ENCODE data around the gene CFL1. TPM values are rescaled to one million over a fixed set of nuclear protein-coding genes. Genes with fewer than 3 reads are reported as not detected.

Gene CFL1
- total RNA-seq, 4 donors from 2014 or later, result 485 to 798 (median 586) TPM

DNA sequence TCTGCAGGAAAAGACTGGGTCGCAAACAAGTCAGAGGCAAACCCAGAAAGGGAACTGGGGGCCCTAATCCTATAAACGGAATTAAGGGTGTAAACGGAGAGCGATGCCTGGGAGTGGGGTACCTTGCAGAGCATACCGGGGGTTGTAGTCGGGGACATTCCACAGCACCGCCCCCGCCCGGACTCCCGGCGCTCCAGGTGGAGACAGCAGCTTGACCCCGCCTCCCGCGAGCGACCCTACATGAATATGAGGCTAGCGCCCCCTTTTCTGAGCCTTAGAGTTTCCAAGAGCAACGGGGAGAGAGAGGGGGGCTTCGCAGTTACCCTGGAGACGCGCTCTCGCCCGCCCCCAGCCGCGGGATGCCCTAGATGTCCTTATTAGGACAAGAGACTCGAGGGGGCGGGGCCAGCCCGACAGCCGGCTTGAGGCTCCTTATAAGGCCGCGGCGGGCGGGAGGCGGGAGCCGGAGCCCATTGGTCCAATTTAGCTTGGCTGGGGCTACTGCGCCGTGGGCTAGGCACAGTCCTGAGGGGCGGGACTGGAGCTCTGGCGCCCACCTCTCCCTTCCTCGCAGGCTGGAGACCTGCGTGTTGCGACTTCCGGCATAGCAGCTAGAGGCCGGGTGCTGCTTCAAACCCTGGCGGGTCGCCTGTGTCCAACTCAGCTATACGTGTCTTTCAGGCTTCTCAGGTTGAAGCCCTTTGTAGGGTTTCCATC lies 1.3 kb upstream of the CFL1 start:
- DNase-seq (ENCODE audit: low spot score), result peak; percentile 96
- TF ChIP-seq, protein P1, sequence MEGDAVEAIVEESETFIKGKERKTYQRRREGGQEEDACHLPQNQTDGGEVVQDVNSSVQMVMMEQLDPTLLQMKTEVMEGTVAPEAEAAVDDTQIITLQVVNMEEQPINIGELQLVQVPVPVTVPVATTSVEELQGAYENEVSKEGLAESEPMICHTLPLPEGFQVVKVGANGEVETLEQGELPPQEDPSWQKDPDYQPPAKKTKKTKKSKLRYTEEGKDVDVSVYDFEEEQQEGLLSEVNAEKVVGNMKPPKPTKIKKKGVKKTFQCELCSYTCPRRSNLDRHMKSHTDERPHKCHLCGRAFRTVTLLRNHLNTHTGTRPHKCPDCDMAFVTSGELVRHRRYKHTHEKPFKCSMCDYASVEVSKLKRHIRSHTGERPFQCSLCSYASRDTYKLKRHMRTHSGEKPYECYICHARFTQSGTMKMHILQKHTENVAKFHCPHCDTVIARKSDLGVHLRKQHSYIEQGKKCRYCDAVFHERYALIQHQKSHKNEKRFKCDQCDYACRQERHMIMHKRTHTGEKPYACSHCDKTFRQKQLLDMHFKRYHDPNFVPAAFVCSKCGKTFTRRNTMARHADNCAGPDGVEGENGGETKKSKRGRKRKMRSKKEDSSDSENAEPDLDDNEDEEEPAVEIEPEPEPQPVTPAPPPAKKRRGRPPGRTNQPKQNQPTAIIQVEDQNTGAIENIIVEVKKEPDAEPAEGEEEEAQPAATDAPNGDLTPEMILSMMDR (IDR thresholded peaks at IDR 0.05), result no peak

DNA sequence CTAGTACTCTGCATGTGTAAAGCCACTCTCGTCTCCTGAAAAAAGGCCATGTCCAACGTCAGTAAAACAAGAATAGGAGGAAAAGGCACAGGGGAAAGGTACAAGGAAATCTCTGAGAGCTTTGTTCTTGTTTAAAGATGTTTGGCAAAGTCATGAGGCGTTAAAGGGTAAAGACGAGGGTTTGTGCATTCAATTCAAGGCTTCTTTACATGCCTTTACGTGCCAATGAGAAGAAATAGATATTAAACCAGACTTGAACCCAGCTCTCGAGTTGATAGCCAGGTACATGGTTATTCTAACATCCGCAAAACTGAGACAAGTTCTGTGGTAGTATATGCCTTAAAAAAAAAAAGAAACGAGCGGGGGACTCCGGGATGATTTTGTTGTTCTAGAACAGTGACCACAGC lies 704 bp upstream of the CFL1 start:
- ATAC-seq (ENCODE audit: low FRiP score) (no peak), DNase-seq (ENCODE audit: low spot score) (no peak)
- TF ChIP-seq, protein P1 (IDR thresholded peaks at IDR 0.05), result no peak

More for the DNA sequence above, 1.3 kb upstream of the CFL1 start:
- peak; percentile 63 for ATAC-seq (ENCODE audit: low FRiP score)

DNA sequence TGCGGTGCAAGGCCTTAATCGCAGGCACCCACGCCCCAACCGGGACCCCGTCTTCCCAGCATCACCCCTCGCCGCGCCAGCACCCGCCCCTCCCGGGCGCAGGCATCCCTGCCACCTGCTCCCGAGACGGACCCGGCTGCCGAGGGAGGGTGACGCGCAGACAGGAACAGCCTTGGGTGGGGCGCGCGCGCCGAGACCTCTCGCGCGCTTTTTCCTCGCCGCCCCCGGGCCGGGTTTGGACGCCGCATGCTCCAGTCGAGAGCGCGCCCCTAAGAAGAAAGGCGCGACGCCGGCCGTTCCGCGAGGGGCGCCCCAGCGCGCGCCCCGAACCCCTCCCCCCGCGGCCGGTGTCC lies 504 bp downstream of the CFL1 start:
- TF ChIP-seq, protein P1 (IDR thresholded peaks at IDR 0.05), result no peak
- DNase-seq (ENCODE audit: low spot score), result peak; percentile 24
- no peak for ATAC-seq (ENCODE audit: low FRiP score)

GRCh38 chr11:65856689-65857499 lies 1.1 kb downstream of the CFL1 start:
- ATAC-seq (ENCODE audit: low FRiP score) (peak; percentile 30), DNase-seq (ENCODE audit: low spot score) (peak; percentile 65)
- TF ChIP-seq, protein P1 (IDR thresholded peaks at IDR 0.05), result no peak

DNA sequence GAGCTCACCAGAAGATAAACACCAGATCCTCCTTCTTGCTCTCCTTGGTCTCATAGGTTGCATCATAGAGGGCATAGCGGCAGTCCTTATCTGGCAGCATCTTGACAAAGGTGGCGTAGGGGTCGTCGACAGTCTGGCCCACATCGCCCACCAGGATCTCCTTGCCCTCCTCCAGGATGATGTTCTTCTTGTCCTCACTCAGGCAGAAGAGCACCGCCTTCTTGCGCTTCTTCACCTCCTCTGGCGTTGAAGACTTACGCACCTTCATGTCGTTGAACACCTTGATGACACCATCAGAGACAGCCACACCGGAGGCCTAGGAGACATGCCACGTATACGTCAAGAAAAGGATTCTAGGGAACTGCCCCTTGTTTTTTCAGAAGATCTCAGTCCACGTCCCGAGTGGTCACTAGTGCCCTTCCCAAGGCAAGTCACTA lies 2.0 kb downstream of the CFL1 start:
- ATAC-seq (ENCODE audit: low FRiP score), result no peak
- TF ChIP-seq, protein P1 (IDR thresholded peaks at IDR 0.05), result no peak

GRCh38 chr11:65854852-65855837 lies 2.8 kb downstream of the CFL1 start:
- TF ChIP-seq, protein P1 (IDR thresholded peaks at IDR 0.05), result no peak
- no peak for DNase-seq (ENCODE audit: low spot score)
- ATAC-seq (ENCODE audit: low FRiP score), result no peak

More for the DNA sequence above, 2.0 kb downstream of the CFL1 start:
- no peak for DNase-seq (ENCODE audit: low spot score)

All from omental fat pad (tissue), 4 donors.